Activated effector memory CD4-positive, alpha-beta T cell treated with anti-CD3 and anti-CD28 coated beads, Interleukin-2, amount 50 U/mL, for 16 hours (primary cell): ENCODE measurements around the gene DMRTA2.
"Not testable (repeated sequence)": the region's sequence is repeated elsewhere in the genome, so short reads cannot be mapped to it uniquely, and the experiment has no call there.

Experiments
- DNase-seq: peaks from one replicate; pipeline ENCODE4 v3.0.0-alpha.2; 2020

The DMRTA2 gene

GRCh38 chr1:50422675-50422945 is 633 bp downstream of the DMRTA2 start:
- DNase-seq: no peak

- DNase-seq: no peak
Observed at GRCh38 chr1:50421768-50422674, 1.2 kb downstream of the DMRTA2 start.

- no peak for DNase-seq
Observed at GRCh38 chr1:50421366-50421748, 1.9 kb downstream of the DMRTA2 start.

GRCh38 chr1:50420689-50421365 is 2.4 kb downstream of the DMRTA2 start:
- no peak for DNase-seq

- no peak for DNase-seq
Observed at GRCh38 chr1:50419907-50420677, 3.2 kb downstream of the DMRTA2 start.

- no peak for DNase-seq
Observed at GRCh38 chr1:50419192-50419906, 3.9 kb downstream of the DMRTA2 start.

GRCh38 chr1:50418600-50419109 is 4.6 kb downstream of the DMRTA2 start:
- no peak for DNase-seq

GRCh38 chr1:50417946-50418599 is 5.2 kb downstream of the DMRTA2 start:
- no peak for DNase-seq

- no peak for DNase-seq
Observed at GRCh38 chr1:50417507-50417906, 5.7 kb downstream of the DMRTA2 start.

- no peak for DNase-seq
Observed at GRCh38 chr1:50416553-50417453, 6.4 kb downstream of the DMRTA2 start.

- DNase-seq: no peak
Observed at GRCh38 chr1:50416150-50416527, 7.1 kb downstream of the DMRTA2 start.

GRCh38 chr1:50415235-50416149 is 7.8 kb downstream of the DMRTA2 start:
- no peak for DNase-seq

- DNase-seq: no peak
Observed at GRCh38 chr1:50414853-50415234, 8.4 kb downstream of the DMRTA2 start.

GRCh38 chr1:50412813-50413476 is 10.3 kb downstream of the DMRTA2 start:
- DNase-seq: no peak

- DNase-seq: no peak
Observed at GRCh38 chr1:50405814-50406213, 17.4 kb downstream of the DMRTA2 start.

- DNase-seq: no peak
Observed at GRCh38 chr1:50393522-50394120, 29.6 kb downstream of the DMRTA2 start.

- DNase-seq: not testable (repeated sequence)
Observed at GRCh38 chr1:50381551-50381950, 41.7 kb downstream of the DMRTA2 start.

- no peak for DNase-seq
Observed at GRCh38 chr1:50378770-50379169, 44.5 kb downstream of the DMRTA2 start.

GRCh38 chr1:50373532-50373931 is 49.7 kb downstream of the DMRTA2 start:
- DNase-seq: no peak
